Astrocyte (in vitro differentiated cells and primary cell): ENCODE data around the gene IL16. TPM values are rescaled to one million over a fixed set of nuclear protein-coding genes. Genes with fewer than 3 reads are reported as not detected.
"Not testable (repeated sequence)": the region's sequence is repeated elsewhere in the genome, so short reads cannot be mapped to it uniquely, and the experiment has no call there.

Experiments
- DNase-seq: peaks from one replicate; pipeline ENCODE4 v3.0.0-alpha.2; 2010; ENCODE audit warnings: low read depth
- FAIRE-seq: peaks from 2 replicates; lab custom pipeline; 2011; peaks lifted over from hg19 to GRCh38; lab: Jason Lieb, UNC
- H2AFZ ChIP-seq: 2 replicates; pipeline ENCODE4 v1.6.0; 2012; ENCODE audit warnings: low read depth, low read length, inconsistent platforms
- H3K27ac ChIP-seq: 2 replicates; pipeline ENCODE4 v1.5.1; 2011; ENCODE audit warnings: low read depth, low read length, inconsistent platforms
- H3K27me3 ChIP-seq: 2 replicates; pipeline ENCODE4 v1.6.0; 2011; ENCODE audit warnings: low read length, inconsistent platforms; ENCODE audit not compliant: insufficient read depth
- H3K36me3 ChIP-seq: 2 replicates; pipeline ENCODE4 v1.5.1; 2011; ENCODE audit warnings: low read length, inconsistent platforms; ENCODE audit not compliant: insufficient read depth
- H3K4me1 ChIP-seq: 2 replicates; pipeline ENCODE4 v1.5.1; 2011; ENCODE audit warnings: low read length, inconsistent platforms; ENCODE audit not compliant: insufficient read depth
- H3K4me2 ChIP-seq: 2 replicates; pipeline ENCODE4 v1.6.0; 2012; ENCODE audit warnings: low read length, inconsistent platforms
- H3K4me3 ChIP-seq: 2 replicates; pipeline ENCODE4 v1.5.1; 2011; ENCODE audit warnings: low read depth, mild to moderate bottlenecking, low read length, inconsistent platforms; ENCODE audit not compliant: insufficient read depth
- H3K79me2 ChIP-seq: 2 replicates; pipeline ENCODE4 v1.6.0; 2012; ENCODE audit warnings: mild to moderate bottlenecking, low read length, inconsistent platforms; ENCODE audit not compliant: insufficient read depth
- H3K9ac ChIP-seq: 2 replicates; pipeline ENCODE4 v1.6.0; 2012; ENCODE audit warnings: mild to moderate bottlenecking, low read length, inconsistent platforms
- H3K9me3 ChIP-seq: 2 replicates; pipeline ENCODE4 v1.5.1; 2012; ENCODE audit warnings: low read depth, mild to moderate bottlenecking, low read length, inconsistent platforms; ENCODE audit not compliant: insufficient read depth
- H4K20me1 ChIP-seq: 2 replicates; pipeline ENCODE4 v1.6.0; 2012; ENCODE audit warnings: low read length, inconsistent platforms; ENCODE audit not compliant: insufficient read depth
- H3K27ac Mint-ChIP-seq: one replicate; pipeline ENCODE4 v1.8.0; 2021; ENCODE audit warnings: mild to moderate bottlenecking, mixed read lengths; ENCODE audit not compliant: unreplicated experiment
- H3K27me3 Mint-ChIP-seq: one replicate; pipeline ENCODE4 v1.8.0; 2021; ENCODE audit warnings: low read depth, mixed read lengths; ENCODE audit not compliant: unreplicated experiment
- H3K36me3 Mint-ChIP-seq: one replicate; pipeline ENCODE4 v1.8.0; 2021; ENCODE audit warnings: low read depth, mixed read lengths; ENCODE audit not compliant: unreplicated experiment
- H3K4me1 Mint-ChIP-seq: one replicate; pipeline ENCODE4 v1.8.0; 2021; ENCODE audit warnings: low read depth, mixed read lengths; ENCODE audit not compliant: unreplicated experiment
- H3K4me3 Mint-ChIP-seq: one replicate; pipeline ENCODE4 v1.8.0; 2021; ENCODE audit warnings: mild to moderate bottlenecking, moderate library complexity, mixed read lengths; ENCODE audit not compliant: unreplicated experiment
- H3K9me3 Mint-ChIP-seq: one replicate; pipeline ENCODE4 v1.8.0; 2021; ENCODE audit warnings: mild to moderate bottlenecking, mixed read lengths; ENCODE audit not compliant: unreplicated experiment
- CTCF ChIP-seq: IDR thresholded peaks from 2 replicates; pipeline ENCODE4 v1.5.1; 2011; ENCODE audit warnings: low read depth, mild to moderate bottlenecking, inconsistent platforms, low read length, moderate library complexity; ENCODE audit not compliant: insufficient read depth
- EZH2 ChIP-seq: IDR thresholded peaks from 2 replicates; pipeline ENCODE4 v1.6.1; 2012; ENCODE audit warnings: mild to moderate bottlenecking, low read length, inconsistent platforms; ENCODE audit not compliant: insufficient read depth
- total RNA-seq: library from RNA; stranded (reverse); gene quantifications from 2 replicates; pipeline ENCODE4 v1.2.1, GENCODE V29; 2021

The IL16 gene
- total RNA-seq, 1 donor from 2014 or later, result 0.36 TPM

- no peaks in the 10 kb centered on the region for H3K9me3 Mint-ChIP-seq
- Histone ChIP-seq H3K27me3 (peaks cover 30% of the 10 kb centered on the region), H3K79me2 (no peaks in the 10 kb centered on the region), H3K4me3 (no peak overlapping the region), H3K9ac (no peak overlapping the region), H2AFZ (no peak overlapping the region), H3K36me3 (no peaks in the 10 kb centered on the region), H3K4me1 (no peaks in the 10 kb centered on the region), H3K4me2 (no peak overlapping the region), H4K20me1 (no peaks in the 10 kb centered on the region), H3K27ac (no peak overlapping the region), H3K9me3 (no peaks in the 10 kb centered on the region)
- no peak overlapping the region for H3K4me3 Mint-ChIP-seq
- H3K27me3 Mint-ChIP-seq, result peaks cover 15% of the 10 kb centered on the region
- H3K36me3 Mint-ChIP-seq, result no peaks in the 10 kb centered on the region
- no peak overlapping the region for H3K27ac Mint-ChIP-seq
- H3K4me1 Mint-ChIP-seq, result no peaks in the 10 kb centered on the region
- DNase-seq, result no peak
- FAIRE-seq, result no peak
- TF ChIP-seq EZH2 (no peak), CTCF (no peak)
These were observed 149.9 kb downstream of the IL16 start for GRCh38 chr15:81346611-81347010.

DNA sequence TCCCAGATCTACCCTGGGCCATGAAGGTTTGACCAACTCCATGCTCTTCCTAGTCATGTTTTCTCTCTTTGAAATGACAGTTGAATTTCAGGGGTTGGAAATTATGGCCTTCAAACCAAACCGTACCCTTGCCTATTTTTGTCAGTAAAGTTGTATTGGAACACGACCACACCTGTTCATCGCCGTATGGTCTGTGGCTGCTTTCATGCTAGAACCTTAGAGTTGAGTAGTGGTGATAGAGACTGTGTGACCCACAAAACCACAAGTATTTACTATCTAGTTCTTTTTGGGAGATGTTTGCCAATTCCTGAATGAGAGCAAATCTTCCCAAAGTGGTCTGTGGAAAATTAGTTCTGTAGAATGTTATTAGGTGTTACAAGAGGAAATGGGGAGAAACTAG, 151.2 kb downstream of the IL16 start:
- FAIRE-seq (no peak), DNase-seq (no peak)
- Histone ChIP-seq H3K27ac (no peak overlapping the region), H3K27me3 (peaks cover 24% of the 10 kb centered on the region), H3K9ac (no peak overlapping the region), H2AFZ (no peak overlapping the region), H3K36me3 (no peaks in the 10 kb centered on the region), H4K20me1 (no peaks in the 10 kb centered on the region), H3K9me3 (no peaks in the 10 kb centered on the region), H3K4me2 (no peak overlapping the region), H3K4me1 (no peaks in the 10 kb centered on the region), H3K4me3 (no peak overlapping the region), H3K79me2 (no peaks in the 10 kb centered on the region)
- no peak overlapping the region for H3K4me3 Mint-ChIP-seq
- H3K27ac Mint-ChIP-seq, result no peak overlapping the region
- no peaks in the 10 kb centered on the region for H3K4me1 Mint-ChIP-seq
- H3K27me3 Mint-ChIP-seq, result peaks cover 18% of the 10 kb centered on the region
- TF ChIP-seq CTCF (no peak), EZH2 (no peak)
- H3K9me3 Mint-ChIP-seq, result no peaks in the 10 kb centered on the region
- H3K36me3 Mint-ChIP-seq, result no peaks in the 10 kb centered on the region

- not testable (repeated sequence) for H3K4me2 ChIP-seq, H3K9ac ChIP-seq, H4K20me1 ChIP-seq, H3K4me3 Mint-ChIP-seq, DNase-seq, H2AFZ ChIP-seq, H3K4me1 Mint-ChIP-seq, H3K36me3 Mint-ChIP-seq, H3K27ac Mint-ChIP-seq, H3K4me3 ChIP-seq, H3K27ac ChIP-seq, H3K4me1 ChIP-seq, H3K9me3 ChIP-seq, H3K36me3 ChIP-seq, FAIRE-seq, H3K9me3 Mint-ChIP-seq, H3K79me2 ChIP-seq
- H3K27me3 Mint-ChIP-seq, result peaks cover 18% of the 10 kb centered on the region
- H3K27me3 ChIP-seq, result peaks cover 24% of the 10 kb centered on the region
These were observed 152.0 kb downstream of the IL16 start for GRCh38 chr15:81348691-81349090.
